ENCODE data around the gene PSMB9.
"Not testable (repeated sequence)": the region's sequence is repeated elsewhere in the genome, so short reads cannot be mapped to it uniquely, and the experiment has no call there.

The PSMB9 gene

DNA sequence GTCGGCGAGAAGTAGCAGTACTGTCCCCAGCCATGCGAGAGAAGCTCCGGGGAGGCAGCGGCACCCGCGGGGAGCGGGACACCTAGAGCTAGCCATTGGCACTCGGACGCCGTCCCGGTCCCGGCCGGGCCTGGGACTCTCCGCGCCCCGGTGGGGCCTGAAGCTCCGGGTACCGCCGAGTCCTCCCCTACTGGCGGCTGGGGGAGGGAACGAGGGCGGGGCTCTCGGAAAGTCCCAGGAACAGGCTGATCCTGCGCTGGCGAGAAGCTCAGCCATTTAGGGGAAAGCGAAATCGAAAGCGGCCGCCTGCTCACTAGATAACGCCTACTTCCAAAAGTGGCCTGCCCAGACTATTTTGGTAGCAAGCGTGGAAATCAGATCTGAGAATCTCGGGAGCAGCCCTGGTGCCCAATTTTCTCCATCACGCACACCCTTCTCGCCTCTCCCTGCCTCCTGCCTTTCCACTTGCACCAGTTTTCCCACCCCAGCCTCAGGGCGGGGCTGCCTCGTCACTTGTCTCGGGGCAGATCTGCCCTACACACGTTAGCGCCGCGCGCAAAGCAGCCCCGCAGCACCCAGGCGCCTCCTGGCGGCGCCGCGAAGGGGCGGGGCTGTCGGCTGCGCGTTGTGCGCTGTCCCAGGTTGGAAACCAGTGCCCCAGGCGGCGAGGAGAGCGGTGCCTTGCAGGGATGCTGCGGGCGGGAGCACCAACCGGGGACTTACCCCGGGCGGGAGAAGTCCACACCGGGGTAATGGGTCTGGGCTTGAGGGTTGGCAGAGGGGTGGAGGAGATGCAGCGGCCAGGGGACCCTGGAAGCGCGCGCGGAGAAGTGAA is at the start of gene PSMB9, which contains the start of gene TAP1:
PSMB9 (plus strand) TSS at position 652 of the 835 bp plus-strand sequence; CDS start at position 690, 38 bp downstream.
TAP1 (minus strand) TSS at position 164 of the 835 bp plus-strand sequence; CDS start at position 96, 68 bp downstream.
- DNase-seq = peak; percentile 59

DNA sequence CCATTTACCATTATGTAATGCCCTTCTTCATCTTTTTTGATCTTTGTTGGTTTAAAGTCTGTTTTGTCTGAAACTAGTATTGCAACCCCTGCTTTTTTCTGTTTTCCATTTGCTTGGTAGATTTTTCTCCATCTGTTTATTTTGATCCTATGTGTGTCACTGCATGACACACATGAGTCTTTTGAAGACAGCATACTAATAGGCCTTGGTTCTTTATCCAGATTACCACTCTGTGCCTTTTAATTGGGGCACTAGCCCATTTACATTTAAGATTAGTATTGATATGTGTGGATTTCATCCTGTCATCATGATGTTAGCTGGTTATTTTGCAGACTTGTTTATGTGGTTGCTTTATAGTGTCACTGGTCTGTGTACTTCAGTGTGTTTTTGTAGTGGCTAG is 48.6 kb upstream of the PSMB9 start:
- not testable (repeated sequence) for DNase-seq

DNA sequence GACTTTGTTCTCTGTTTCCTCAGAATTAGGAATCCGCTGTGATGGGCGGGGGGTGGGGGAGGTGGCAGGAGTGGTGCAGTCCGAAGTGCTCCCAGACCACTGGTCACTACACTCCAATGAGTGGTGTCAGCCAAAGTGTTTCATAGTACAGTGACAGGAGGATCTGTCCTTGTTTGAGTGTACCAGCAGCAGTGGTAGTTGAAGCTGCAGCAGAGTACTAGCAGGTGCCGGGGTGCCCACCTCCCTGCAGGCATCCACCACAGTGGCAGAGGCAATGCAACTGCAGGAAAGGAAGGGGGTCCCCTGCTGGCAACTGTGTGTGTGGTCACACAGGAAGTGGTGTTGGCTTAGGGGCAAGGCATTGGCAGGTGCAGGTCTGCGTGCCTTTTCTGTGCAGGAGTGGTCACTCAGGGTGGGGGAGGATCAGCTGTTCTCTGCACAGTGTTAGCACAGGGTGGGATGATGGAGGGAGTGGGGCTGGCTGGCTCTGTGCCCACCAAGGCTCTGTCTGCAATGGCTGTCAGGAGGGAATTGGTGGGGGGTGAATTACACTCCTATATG is 46.9 kb upstream of the PSMB9 start:
- DNase-seq = no peak

DNA sequence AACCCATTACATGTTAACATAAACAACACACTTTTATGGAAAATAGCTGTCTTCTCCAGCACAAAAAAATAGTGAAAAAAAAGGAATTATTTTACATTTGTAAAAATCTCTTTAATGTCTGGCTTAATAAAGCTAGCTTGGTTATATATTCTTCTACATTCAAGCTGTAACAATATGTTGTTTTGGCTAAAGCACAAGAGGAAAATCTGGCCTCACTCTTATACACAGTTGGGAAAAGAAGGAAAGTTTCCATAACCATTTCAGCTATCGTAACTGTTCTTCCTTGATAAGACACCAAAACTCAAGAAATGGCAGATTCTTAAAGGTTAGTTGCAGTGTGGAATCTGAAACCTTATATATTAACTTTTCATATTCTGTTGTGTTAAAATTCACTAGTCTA is 44.8 kb upstream of the PSMB9 start:
- no peak for DNase-seq

DNA sequence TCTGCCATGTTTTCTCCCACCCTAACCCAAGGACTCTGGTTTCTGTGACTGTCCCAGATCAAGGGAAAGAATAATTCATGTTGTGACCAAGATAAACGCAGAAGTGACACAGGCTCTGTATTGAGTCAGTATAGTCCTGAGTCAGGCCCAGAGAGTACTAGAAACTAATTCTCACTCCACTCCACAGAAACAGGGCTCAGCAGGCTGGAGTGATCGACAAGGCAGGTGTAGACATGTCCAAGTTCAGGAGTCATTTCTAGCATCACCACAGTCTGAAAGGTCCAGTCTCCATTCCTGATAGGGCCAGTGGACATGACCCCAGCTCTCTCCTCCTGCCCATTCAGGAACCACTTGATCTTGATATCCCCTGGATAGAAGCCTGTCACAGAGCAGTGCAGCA is 39.8 kb upstream of the PSMB9 start:
- no peak for DNase-seq

DNA sequence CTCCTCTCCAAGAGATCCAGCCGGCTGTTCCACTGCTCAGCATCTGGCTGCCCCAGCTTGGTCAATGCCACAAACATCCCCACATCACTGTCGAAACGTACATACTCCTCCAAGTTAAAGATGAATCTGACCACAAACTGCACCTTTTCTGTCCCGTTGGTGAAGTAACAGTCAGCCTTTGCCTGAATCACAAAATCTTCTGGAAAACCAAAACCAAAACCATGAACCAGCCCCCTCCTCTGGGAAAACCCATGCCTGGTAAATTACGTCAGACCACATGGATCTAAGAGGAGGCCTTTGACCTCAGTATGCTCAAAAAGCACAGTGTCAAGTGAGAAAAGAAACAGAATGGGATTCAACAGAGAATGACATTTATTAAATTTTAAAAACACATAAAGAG is 38.9 kb upstream of the PSMB9 start:
- DNase-seq = no peak

DNA sequence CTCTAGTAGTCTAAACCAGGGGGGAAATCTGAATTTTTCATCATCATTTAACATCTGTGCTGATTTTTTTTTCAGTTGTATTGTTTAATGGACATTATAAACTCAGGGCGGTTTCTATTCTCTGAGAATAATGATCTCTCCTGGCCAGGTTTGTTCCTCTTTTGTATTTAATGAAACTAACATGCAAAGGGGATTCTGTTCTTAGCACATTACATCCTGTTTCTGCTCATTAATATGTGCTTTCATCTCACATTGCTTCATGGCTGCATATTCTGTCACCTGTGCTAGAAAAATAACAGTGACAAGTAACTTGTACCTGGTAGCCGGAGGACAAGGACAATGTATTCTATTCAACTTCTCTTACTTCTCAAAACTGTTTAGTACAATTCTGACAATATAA is 38.0 kb upstream of the PSMB9 start:
- no peak for DNase-seq

DNA sequence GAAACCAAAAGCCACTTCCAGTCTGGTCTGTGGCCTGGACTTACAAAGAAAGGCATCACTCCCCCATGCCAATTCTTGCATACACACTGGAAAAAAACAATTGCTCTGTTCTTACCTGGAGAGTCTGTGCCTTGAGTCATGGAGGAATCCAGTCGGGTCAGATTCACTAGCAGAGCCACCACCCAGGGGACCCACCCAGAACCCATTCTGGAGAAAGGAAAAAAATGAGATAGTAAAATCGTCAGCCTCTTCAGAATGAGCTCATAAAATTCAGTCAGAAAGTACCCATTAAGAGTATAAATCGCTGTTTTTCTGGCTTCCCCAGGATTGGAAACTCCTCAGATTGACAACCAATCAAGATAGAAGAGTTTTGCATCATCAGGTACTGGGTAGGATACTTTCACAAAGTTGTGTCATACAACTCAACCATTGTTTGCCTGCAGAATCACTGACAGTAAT is 37.2 kb upstream of the PSMB9 start, which contains the start of gene HLA-DOB:
HLA-DOB (minus strand) TSS at position 257 of the 459 bp plus-strand sequence; CDS start at position 206, 51 bp downstream.
- no peak for DNase-seq

DNA sequence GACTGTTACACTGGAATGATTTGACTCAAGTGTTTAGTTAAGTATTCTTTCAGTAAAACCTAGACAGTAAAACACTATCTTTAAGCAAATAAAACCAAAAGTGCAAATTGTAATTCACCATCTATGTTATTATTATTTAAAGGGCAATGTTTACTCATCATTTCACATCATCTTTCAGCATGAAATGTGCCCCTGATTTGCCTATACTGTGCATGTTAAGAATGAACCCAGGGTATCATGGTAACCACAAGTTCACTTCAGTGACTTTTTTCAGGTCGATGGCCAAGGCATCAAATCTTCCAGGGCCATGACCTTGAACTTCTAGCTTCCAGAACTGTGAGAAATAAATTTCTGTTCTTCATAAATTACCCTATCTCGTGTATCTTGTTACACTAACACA is 35.1 kb upstream of the PSMB9 start:
- no peak for DNase-seq

DNA sequence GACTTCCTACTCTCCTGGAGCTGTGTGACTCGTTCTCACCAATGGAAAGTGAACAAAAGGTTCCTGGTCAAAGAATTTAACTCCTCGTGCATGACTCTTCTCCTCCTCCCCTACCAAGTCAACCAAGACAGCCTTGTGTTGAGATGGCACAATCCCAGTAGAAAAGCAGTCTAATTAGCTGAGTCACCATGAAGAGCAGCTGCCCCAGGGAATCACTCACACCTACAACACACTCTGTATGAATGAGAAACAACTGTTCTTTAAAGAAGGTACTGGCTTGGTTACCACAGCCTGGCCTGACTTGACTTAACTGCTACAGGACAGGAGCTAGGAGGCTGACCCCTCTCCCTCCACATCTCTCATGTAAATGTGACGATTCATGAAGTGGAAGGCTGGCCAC is 34.3 kb upstream of the PSMB9 start:
- no peak for DNase-seq

DNA sequence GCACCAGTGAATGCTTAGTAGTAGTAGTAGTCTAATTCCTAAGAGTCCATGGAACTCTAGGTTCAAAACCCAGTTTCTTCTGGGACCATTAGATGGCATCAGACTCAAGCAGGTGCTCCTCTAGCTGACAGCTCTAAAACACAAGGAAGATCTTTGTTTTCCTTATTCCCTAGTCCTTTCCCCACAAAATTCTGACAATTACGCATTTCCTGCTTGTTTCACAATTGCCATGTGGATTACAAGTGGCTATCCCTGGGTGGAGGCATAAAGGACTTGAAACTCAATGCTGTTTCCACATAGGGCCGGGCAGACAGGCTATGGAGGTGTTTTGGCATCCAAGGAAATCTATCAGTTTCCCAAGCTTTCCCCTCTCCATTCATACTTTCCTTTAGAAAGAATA is 28.0 kb upstream of the PSMB9 start:
- no peak for DNase-seq

DNA sequence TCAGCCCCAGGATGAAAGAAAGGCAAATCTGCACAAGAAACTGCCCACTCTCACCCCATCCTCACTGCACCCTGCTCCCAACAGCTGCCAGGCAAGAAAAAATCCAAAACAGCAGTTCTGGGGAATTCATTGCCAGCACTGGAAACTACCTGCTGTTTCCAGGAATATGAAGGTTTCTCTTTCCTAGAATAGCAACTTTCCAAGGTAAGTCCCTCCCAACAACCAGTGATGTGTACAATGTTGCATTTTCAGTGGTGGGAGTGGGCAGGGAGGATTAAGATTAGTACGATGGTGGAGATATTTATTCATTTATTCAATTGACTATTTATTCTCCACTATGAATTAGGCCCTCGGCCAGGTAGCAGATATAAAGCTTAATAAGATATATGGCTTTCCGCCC is 27.0 kb upstream of the PSMB9 start:
- no peak for DNase-seq

DNA sequence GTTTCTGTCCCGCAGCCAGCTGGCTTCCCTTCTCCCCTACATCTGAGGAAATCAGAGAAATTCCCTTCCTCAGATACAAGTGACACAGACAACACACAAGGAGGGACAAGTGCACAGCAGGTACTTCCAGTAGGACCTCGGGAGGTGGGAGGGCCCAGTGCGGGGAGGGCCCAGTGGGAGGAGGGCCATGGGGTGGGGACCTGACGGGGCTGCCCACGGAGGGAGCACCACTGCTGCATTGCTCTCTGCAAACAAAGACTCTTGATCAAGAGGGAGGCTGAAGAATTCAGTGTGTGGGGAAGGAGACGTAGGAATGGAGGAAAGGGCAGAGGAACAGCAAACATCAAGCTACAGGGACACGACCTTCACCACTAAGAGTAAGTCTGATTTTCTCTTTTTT is 24.5 kb upstream of the PSMB9 start:
- no peak for DNase-seq

DNA sequence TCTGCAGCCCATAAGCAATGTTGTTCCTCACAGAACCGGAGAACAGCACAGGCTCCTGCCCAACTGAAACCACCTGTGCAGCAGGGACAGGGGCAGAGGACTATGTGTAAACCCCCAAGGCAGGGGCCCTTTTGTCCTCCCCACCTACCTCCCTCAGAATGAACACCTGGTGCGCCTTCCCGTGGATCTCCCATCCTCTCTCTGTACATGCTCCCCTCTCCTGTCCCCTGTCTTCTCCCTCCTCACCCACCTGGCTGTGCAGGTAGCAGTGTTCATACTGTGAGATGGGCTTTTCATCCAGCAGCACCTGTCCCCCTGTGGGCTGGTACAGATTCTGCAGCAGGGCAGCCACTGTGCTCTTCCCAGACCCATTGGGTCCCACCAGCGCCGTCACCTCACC is 24.0 kb upstream of the PSMB9 start:
- no peak for DNase-seq

DNA sequence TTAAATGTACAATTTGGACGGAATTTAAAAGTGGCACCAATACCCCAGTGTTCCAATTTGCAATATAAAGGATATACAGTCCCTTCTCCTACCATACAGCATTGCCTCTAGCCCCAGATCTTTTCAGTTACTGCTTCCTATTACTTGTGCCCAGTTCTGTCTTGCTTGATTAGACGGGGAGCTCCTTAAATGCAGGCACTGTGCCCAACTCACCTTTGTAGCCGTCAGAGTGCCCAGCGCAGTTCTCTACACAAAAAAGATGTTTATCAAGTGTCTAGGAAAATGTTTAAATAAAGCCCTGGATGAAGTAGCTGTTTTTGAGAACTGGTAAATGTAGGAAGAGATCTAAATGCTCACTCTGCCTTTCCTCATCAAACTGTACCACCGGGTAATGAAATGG is 23.1 kb upstream of the PSMB9 start:
- no peak for DNase-seq

DNA sequence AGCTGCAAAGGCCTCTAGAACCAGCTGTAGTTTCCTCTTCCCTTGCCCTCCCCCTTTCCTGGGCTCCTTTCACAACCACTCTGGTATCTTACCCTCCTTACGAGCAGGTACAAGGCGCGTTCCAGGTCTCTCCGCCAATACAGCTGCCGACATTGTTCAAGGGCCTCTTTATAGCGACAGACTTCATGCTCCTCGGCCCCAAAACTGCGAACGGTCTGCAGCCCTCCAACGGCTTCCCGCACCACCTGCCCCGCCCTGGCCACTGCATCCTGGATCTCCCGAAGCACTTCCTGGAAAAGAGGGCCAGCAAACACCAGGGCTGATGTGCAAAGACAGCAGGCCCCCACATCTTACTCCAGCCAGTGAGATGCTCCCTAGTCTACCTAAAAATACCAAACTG is 21.5 kb upstream of the PSMB9 start:
- no peak for DNase-seq

DNA sequence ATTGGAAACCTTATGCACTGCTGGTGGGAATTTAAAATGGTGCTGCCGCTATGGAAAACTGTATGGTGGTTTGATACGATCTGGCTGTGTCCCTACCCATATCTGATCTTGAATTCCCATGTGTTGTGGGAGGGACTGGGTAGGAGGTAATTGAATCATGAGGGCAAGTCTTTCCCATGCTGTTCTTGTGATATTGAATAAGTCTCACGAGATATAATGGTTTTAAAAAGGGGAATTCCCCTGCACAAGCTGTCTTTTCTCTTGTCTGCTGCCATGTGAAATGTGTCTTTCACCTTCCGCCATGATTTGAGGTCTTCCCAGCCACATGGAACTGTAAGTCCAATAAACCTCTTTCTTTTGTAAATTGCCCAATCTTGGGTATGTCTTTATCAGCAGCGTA is 20.3 kb upstream of the PSMB9 start:
- no peak for DNase-seq

DNA sequence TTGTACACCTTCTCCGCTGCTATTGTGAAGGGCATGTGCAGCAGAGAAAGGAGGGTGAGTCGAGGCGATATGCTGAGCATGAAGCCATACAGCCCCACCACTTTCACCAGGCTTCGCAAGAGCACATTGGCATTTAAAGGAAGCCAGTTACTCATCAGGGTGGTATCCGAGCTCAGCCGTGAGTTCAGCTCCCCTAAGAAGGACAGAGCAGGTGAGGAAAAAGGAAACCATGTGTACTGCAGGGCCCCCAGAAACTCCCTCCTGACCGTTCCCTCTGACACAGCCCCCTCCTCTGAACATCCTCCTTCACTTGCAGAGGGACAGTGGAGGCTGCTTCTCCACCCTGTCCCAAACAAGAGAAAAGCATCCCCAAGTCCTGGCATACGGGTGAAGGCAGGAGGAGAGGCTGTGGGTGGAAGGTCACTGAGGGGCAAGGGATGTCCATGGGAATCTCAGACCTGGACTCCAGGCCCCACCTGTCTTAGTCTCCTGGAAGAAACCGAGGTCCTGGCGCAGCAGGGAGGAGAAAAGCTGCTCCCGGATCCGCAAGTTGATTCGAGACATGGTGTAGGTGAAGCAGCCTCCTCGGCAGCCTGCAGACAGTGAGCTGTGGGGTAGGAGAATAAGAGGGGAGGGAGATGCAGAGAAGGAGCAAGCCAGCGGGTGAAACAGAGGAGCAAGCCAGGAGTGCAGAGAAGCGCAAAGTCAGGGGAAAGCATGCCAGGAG is 18.7 kb upstream of the PSMB9 start:
- no peak for DNase-seq

DNA sequence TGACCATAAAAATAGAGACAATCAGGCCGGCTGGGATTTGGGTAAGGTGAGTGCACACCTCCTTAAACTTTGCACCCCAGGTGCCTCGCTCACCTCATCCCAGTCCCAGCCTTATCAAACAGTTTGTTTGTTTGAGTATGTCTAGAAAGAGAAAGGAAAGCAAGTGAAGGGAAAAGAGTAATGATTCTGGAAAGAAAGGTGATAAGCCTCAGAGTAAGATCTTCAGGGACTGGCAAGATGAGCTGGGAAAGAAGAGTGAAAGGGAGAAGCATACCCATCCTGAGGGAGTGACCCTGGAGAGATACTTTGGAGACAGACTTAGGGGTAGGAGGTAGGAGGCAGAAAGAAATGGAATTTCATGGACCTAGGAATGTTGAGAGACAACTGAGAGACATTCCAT is 17.1 kb upstream of the PSMB9 start:
- no peak for DNase-seq

DNA sequence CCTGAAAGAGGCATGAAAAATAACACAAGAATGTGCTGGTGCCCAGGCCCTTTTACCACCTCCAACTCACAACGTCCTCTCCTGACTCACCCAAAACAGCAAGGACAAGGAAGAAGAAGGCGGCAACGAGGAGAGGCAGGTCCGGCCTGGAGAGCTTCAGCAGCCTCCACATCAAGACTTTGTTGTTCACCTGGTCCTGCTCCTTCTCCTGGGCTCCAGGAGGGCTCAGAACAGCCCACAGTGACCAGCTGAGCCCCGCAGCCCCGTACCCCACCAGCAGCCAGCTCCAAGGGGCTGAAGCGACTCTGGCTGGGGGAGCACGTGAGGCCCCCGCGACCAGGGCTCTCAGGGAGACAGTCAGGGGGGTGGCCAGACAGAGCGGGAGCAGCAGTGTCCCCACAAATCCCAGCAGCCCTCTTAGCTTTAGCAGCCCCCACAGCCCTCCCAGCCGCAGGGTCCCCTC is 16.3 kb upstream of the PSMB9 start:
- DNase-seq = no peak

DNA sequence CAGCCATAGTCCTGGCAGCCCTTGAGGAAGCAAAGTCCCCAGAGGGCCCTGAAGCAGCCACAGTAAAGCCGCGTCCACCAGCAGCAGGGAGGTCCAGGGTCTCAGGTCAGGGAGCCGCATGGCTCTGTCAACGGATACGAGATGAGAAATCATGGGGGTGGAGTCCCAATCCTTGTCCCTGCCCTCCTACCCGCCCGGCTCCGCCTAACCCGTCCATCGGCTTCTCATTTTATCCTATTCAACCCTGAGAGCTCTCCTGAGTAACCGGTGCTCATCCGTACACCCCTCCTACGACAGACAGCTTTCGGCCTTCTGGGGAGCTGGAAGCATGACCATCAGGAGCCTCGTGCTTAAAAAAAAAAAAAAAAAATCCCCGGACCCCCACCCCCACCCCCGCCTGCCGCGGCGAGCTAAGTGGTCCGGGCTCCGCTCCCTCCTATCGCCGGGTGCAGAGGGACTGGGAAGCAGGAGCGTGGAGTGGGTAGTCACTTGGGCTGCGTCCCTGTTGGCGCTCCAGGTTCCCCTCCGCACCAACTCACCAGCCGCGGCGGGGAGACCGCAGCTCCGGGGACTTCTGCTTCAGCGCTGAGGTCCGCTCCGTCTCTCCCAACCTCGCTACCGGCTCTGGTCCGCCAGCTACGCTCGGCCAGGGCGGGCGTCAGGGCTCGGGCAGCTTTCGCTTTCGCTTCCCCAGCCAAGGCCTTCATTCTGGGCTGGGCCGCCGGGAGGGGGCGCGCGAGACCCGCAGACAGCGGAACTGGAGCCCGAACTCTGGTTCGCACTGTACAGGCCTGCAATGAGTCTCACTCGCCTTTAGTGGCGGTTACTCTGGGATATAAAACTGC is 15.7 kb upstream of the PSMB9 start, which contains the start of gene TAP2:
TAP2 (minus strand) TSS at position 626 of the 845 bp plus-strand sequence; CDS start at position 120, 506 bp downstream.
- peak; percentile 51 for DNase-seq

DNA sequence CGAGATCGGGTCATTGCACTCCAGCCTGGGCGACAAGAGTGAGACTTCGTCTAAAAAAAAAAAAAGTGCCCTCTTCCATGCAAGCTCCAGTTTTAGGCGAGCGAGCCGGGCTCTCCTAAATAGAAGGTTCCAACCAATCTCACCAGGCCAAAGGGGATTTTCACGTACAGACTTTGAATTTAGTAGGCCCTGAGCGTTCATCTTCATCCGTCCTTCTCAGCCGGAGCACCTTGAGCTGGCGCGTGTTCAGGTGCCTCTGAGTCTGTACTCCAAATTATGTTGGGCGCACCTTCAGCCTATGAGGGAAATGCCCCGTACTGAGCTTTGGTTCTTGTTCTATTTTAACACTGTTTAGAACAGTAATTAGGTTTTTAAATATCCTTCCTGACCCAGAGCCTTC is 14.6 kb upstream of the PSMB9 start:
- DNase-seq = no peak
